ENCODE results near the gene LPIN3.
A peak's percentile ranks its signal among the peaks of the same experiment; 100 is the strongest.

LPIN3 gene

DNA sequence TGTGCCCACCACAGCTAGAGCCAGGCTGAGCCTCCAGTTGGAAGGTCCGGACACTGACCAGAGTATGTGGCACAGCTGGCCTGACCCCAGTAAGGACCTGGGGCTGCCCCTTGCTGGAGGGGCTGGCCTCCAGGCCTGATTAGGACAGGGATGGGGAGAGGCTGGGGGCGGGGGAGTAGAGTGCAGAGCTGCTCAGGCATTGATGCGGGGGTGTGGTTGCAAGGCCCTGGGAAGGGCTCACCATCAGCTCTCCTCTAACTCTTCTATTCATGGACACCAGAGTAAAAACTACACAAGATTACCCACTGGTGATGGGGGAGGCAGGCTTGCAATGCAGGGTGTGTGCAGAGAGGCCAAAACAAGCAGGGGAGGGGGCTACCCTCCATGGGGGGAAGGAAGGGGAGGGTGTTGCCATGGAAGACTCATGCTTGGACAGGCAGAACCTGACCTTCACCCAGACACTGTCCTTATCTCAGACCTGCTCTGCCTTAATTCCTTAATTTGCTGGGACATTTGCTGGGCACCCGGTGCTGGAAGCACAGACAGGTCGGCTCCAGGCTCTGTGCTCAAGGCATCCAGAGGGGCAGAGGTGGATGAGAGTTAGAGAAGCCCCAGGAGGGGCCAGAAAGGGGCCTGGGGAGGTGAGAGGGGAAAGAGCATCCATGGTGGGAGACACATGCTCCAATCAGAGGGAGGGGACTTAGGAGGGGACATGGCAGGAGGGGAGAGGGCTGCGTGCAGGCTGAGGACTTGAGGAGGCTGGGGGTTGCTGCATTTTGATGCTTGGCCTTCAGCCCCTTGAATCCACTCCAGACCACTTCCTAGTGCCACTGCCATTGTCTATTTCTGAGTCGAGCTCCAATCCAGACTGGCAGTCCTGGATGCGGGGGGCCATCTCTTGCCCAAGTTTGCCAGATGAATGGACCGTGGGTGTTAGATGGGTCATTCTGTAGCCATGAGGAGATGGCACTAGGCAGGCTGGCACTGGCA, 33.6 kb downstream of the LPIN3 start:
- Histone ChIP-seq H3K9me3 (replicated peaks in 1 of 11) (peaks cover 8 to 32% (median 22%) of the 10 kb centered on the region in 11 experiments; a peak in 21 of 22 replicates), H3K4me1 (peaks cover 0 to 34% (median 21%) of the 10 kb centered on the region in 10 experiments; a peak in 18 of 20 replicates), H3K27me3 (0 out of 22 replicates have a peak, but pooled peaks cover 0 to 3% (median 0%) of the 10 kb centered on the region in 11 experiments), H3K4me2 (no peak overlapping the region), H4K20me1 (peaks cover 0 to 3% (median 0%) of the 10 kb centered on the region in 11 experiments; a peak in 1 of 22 replicates), H3K36me3 (no peaks in the 10 kb centered on the region), H3K9ac (no peak overlapping the region), H3K27ac (no peak overlapping the region), H3K4me3 (no peak overlapping the region)
- no peak for TF ChIP-seq Cebpa-rat (IDR thresholded peaks at IDR 0.05)

DNA sequence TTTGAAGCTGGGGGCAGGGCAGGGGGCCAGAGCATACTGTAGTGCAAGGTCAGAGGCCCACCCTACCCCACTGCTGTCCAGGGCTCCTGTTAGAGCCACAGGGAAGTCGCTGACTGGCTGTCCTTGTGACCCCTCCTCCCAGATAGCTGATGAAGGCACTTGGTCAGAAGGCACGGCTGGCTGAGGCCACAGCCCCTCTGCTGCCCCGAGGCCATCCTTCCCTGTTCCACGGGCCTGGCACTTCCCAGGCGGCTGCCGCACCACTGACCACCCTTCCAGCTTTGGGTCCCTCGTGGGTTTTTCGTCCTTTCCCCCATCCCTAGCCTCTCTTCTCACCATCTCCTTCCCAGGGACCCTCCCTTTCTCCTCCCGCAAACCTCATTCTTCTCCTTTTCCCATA, 35.2 kb downstream of the LPIN3 start:
- no peak for TF ChIP-seq Cebpa-rat (IDR thresholded peaks at IDR 0.05)
- H3K27me3 ChIP-seq, result 0 out of 22 replicates have a peak, but pooled peaks cover 0 to 3% (median 0%) of the 10 kb centered on the region in 11 experiments

DNA sequence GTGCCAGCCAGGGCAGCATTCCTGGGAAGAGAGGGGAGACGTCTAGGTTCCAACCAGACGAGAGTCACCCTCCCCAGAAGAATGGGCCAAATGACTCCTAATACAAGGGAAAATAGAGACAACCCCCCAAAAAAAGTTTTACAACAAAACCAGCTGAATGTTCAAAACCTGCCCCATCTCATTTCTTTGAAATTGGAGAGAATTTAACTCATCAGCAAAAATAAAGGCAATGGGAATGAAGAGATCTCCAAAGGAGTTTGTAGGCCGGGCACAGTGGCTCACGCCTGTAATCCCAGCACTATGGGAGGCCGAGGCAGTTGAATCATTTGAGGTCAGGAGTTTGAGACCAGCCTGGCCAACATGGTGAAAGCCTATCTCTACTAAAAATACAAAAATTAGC, 35.7 kb downstream of the LPIN3 start:
- no peaks in the 10 kb centered on the region for H3K36me3 ChIP-seq
- peaks cover 18 to 34% (median 26%) of the 10 kb centered on the region in 10 experiments for H3K4me1 ChIP-seq
- H3K27me3 ChIP-seq, result 0 out of 22 replicates have a peak, but pooled peaks cover 0 to 3% (median 0%) of the 10 kb centered on the region in 11 experiments
- no peak overlapping the region for H3K4me3 ChIP-seq
- H3K27ac ChIP-seq, result no peak overlapping the region
- H4K20me1 ChIP-seq, result peaks cover 0 to 3% (median 0%) of the 10 kb centered on the region in 11 experiments; a peak in 1 of 22 replicates
- TF ChIP-seq Cebpa-rat (IDR thresholded peaks at IDR 0.05), result no peak
- H3K9ac ChIP-seq, result no peak overlapping the region
- H3K4me2 ChIP-seq, result no peak overlapping the region
- H3K9me3 ChIP-seq (replicated peaks in 1 of 11), result peaks cover 2 to 20% (median 17%) of the 10 kb centered on the region in 11 experiments; a peak in 20 of 22 replicates

More for the DNA sequence above, 35.2 kb downstream of the LPIN3 start:
- H4K20me1 ChIP-seq, result peaks cover 0 to 3% (median 0%) of the 10 kb centered on the region in 11 experiments; a peak in 1 of 22 replicates
- H3K36me3 ChIP-seq, result no peaks in the 10 kb centered on the region
- H3K9me3 ChIP-seq (replicated peaks in 1 of 11), result peaks cover 7 to 25% (median 22%) of the 10 kb centered on the region in 11 experiments; a peak in 21 of 22 replicates
- peaks cover 14 to 34% (median 24%) of the 10 kb centered on the region in 10 experiments for H3K4me1 ChIP-seq
- no peak overlapping the region for H3K9ac ChIP-seq
- no peak overlapping the region for H3K4me3 ChIP-seq
- no peak overlapping the region for H3K4me2 ChIP-seq
- H3K27ac ChIP-seq, result no peak overlapping the region

DNA sequence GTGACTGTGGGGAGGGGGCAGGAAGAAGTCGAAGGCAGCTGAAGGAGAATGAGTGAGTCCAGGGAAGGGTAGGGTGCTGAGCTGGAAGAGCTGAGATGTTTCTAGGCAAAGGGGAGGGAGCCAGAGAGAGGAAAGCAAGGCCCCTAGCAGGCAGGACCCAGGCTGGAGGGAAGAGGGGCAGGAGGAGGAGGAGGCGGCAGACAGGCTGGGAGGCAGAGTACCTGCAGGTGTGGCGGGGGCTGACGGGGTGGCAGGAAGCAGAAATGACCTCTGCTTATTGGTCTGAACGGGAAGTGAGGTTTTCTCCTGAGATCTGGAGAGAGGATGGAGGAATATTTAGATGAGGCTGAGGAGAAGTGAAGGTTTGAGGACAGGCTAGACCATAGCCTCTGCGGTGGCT, 36.7 kb downstream of the LPIN3 start:
- H3K27ac ChIP-seq, result no peak overlapping the region
- H3K27me3 ChIP-seq, result 0 out of 22 replicates have a peak, but pooled peaks cover 0 to 3% (median 0%) of the 10 kb centered on the region in 11 experiments
- peaks cover 0 to 11% (median 7%) of the 10 kb centered on the region in 11 experiments; a peak in 16 of 22 replicates for H3K9me3 ChIP-seq (replicated peaks in 1 of 11)
- H3K9ac ChIP-seq, result no peak overlapping the region
- H3K4me1 ChIP-seq, result peaks cover 18 to 41% (median 30%) of the 10 kb centered on the region in 10 experiments
- no peaks in the 10 kb centered on the region for H3K36me3 ChIP-seq
- peak overlapping the region in 8 of 11 experiments; percentile 8 to 61 (median 38); a peak in 11 of 22 replicates for H3K4me2 ChIP-seq
- TF ChIP-seq Cebpa-rat (IDR thresholded peaks at IDR 0.05), result no peak
- H4K20me1 ChIP-seq, result peaks cover 0 to 3% (median 0%) of the 10 kb centered on the region in 11 experiments; a peak in 1 of 22 replicates
- no peak overlapping the region for H3K4me3 ChIP-seq

DNA sequence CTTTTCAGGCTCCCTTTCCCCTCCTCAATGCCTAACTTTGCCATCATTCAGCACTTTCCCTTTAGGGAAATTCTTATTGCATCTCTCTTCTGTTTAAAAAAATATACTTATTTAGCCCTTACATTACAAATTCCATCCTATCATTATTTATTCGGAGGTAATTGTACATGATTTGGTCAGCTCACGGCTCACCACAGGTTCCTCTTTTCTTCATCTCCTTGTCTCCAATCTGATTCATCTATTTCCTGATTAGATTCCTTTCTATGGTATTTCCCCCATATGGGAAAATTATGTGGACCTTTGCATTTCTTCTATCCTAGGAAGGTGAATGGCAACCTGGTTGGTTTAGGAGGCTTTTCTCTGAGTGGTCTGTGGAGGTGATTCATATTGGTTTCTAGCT, 38.9 kb downstream of the LPIN3 start:
- 0 out of 22 replicates have a peak, but pooled peaks cover 0 to 3% (median 0%) of the 10 kb centered on the region in 11 experiments for H3K27me3 ChIP-seq
- peaks cover 18 to 51% (median 30%) of the 10 kb centered on the region in 10 experiments for H3K4me1 ChIP-seq
- peaks cover 0 to 14% (median 0%) of the 10 kb centered on the region in 11 experiments; a peak in 11 of 22 replicates for H3K9me3 ChIP-seq (replicated peaks in 1 of 11)
- H3K36me3 ChIP-seq, result no peaks in the 10 kb centered on the region
- no peak for TF ChIP-seq Cebpa-rat (IDR thresholded peaks at IDR 0.05)
- H3K9ac ChIP-seq, result no peak overlapping the region
- no peaks in the 10 kb centered on the region for H4K20me1 ChIP-seq
- peak overlapping the region in 3 of 11 experiments; percentile 31 to 63 (median 45); a peak in 3 of 22 replicates for H3K27ac ChIP-seq
- H3K4me3 ChIP-seq, result no peak overlapping the region
- H3K4me2 ChIP-seq, result peak overlapping the region; percentile 68 to 90 (median 84); a peak in 21 of 22 replicates

DNA sequence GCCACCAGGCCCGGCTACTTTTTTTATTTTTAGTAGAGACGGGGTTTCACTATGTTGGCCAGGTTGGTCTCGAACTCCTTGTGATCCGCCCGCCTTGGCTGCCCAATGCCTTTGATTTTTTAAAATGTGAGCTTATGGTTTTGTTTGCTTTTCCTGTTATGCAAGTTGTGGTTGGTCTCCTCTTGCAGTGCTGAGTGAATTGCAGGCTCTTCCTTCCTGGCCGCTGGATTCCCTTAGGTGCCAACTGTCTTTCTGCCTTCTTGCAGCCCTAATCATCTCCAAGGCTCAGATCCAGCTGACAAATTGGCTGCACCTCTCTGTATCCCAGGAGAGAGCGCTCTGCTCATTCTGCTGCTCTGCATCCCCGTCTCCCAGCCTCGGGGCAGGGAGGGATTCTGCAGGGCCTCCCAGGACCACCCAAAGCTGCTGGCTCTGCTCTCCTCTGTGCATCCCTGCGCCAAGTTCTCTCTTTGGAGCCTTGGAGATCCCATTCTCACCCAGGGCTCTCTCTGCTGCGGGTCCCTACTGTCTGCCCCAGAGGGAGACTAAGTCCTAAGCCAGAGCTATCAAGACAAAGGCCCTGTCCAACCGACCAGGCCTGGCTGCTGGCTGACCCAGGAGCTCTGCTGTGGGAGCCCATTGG, 40.1 kb downstream of the LPIN3 start:
- Histone ChIP-seq H3K27me3 (0 out of 22 replicates have a peak, but pooled peaks cover 0 to 3% (median 0%) of the 10 kb centered on the region in 11 experiments), H3K4me2 (peak overlapping the region; percentile 68 to 90 (median 84)), H3K9ac (peak overlapping the region in 5 of 11 experiments; percentile 2 to 50 (median 43); a peak in 5 of 22 replicates)

DNA sequence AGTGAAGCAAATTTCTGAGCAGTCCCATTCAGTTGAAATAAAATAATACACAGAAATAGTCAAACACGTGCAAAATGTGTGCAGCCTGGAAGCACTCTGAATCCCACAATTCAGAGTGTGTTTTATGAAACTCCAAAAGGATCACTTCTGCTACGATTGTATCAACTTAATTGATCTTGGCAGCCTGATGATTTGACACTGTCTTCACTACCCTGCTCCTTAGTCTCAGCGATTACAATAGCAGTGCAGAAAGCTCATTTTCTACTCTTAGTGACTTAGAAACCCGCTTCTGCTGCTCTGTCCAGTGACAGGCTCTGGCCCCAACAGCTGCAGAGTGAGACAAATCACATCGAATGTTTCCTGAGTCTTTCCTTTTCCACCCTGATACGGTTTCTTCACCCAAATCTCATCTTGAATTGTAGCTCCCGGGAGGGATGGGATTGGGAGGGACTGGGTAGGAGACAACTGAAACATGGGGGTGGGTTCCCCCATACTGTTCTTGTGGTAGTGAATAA, 42.2 kb downstream of the LPIN3 start:
- Histone ChIP-seq H3K4me3 (no peak overlapping the region), H3K36me3 (no peaks in the 10 kb centered on the region), H3K9me3 (replicated peaks in 1 of 11) (peaks cover 0 to 14% (median 0%) of the 10 kb centered on the region in 11 experiments; a peak in 11 of 22 replicates), H4K20me1 (no peaks in the 10 kb centered on the region), H3K4me1 (peaks cover 24 to 56% (median 35%) of the 10 kb centered on the region in 10 experiments), H3K9ac (no peak overlapping the region), H3K4me2 (peak overlapping the region in 3 of 11 experiments; percentile 2 to 28 (median 10); a peak in 5 of 22 replicates), H3K27ac (peak overlapping the region in 1 of 11 experiments; percentile 1; a peak in 2 of 22 replicates), H3K27me3 (no peaks in the 10 kb centered on the region)
- TF ChIP-seq Cebpa-rat (IDR thresholded peaks at IDR 0.05), result no peak

More for the DNA sequence above, 40.1 kb downstream of the LPIN3 start:
- Histone ChIP-seq H3K4me3 (peak overlapping the region in 4 of 10 experiments; percentile 2 to 48 (median 24); a peak in 4 of 20 replicates), H3K9me3 (replicated peaks in 1 of 11) (peaks cover 0 to 14% (median 0%) of the 10 kb centered on the region in 11 experiments; a peak in 11 of 22 replicates), H3K27ac (peak overlapping the region in 8 of 11 experiments; percentile 36 to 74 (median 62); a peak in 14 of 22 replicates), H3K4me1 (peaks cover 18 to 51% (median 30%) of the 10 kb centered on the region in 10 experiments), H3K36me3 (no peaks in the 10 kb centered on the region), H4K20me1 (no peaks in the 10 kb centered on the region)
- peak in 8 of 11 experiments; percentile 56 to 90 (median 80); a peak in 16 of 22 replicates for TF ChIP-seq Cebpa-rat (IDR thresholded peaks at IDR 0.05)

Data from BLaER1 treated with 17β-estradiol and CSF1 and Interleukin-3, amounts not matched to agents 10 nM and 100 nM (cell line).